Measurements from ENCODE around the gene MUC15. TPM values are rescaled to one million over a fixed set of nuclear protein-coding genes. Genes with fewer than 3 reads are reported as not detected.

The MUC15 gene
- total and polyA plus RNA-seq, 10 of the 15 experiments (the other 5 are each of a cell fraction or from before 2014, with no cell fraction given): 0.03 to 0.86 (median 0.09) TPM; not detected in 6

GRCh38 chr11:26554455-26554854 is 17.6 kb downstream of the MUC15 start:
- POLR2A ChIA-PET: no interaction called here
- SMC1A ChIA-PET (ENCODE audit: uncharacterized antibody, unreplicated experiment): interaction anchor here (1.5 kb wide), 1 partner anchor 29 kb away, joined by 4 read pairs; no protein-coding TSS in a partner anchor
- Histone ChIP-seq H3K27me3 (replicated peaks in 1 of 2; ENCODE audit: control insufficient read depth in 2 of 2, insufficient read depth in 2 of 2, low read length in 1 of 2) (no peaks in the 10 kb centered on the region), H4K20me1 (ENCODE audit: control insufficient read depth, insufficient read depth) (no peaks in the 10 kb centered on the region), H3K9ac (ENCODE audit: control insufficient read depth, insufficient read depth, low read length) (no peak overlapping the region), H3K79me2 (ENCODE audit: control insufficient read depth, insufficient read depth, low read length) (no peaks in the 10 kb centered on the region), H2AFZ (ENCODE audit: control insufficient read depth, low read depth, low read length) (no peak overlapping the region), H3K4me3 (no peak overlapping the region), H3K4me1 (ENCODE audit: control insufficient read depth, insufficient read depth, low read length) (no peaks in the 10 kb centered on the region), H3K36me3 (ENCODE audit: control insufficient read depth in 2 of 2, insufficient read depth in 2 of 2, low read length in 1 of 2) (no peaks in the 10 kb centered on the region), H3K4me2 (ENCODE audit: control insufficient read depth, insufficient read depth) (no peak overlapping the region), H3K27ac (ENCODE audit: control insufficient read depth, insufficient read depth) (no peak overlapping the region), H3K9me3 (replicated peaks; ENCODE audit: control insufficient read depth, insufficient read depth, low read length) (no peaks in the 10 kb centered on the region)
- RAD21 ChIA-PET (ENCODE audit: unreplicated experiment): no interaction called here
- CTCF ChIA-PET: no interaction called here
- in situ Hi-C loops (cut with MboI): loop anchor here (10.0 kb wide), 1 partner anchor 260 kb away; no protein-coding TSS in a partner anchor
- DNase-seq (ENCODE audit: low read depth, low spot score) (no peak), FAIRE-seq (no peak), ATAC-seq (no peak)
- BruUV-seq (replicated peaks): no TSS peak
- TF ChIP-seq POLR2AphosphoS5 (IDR thresholded peaks at IDR 0.05; ENCODE audit: low read length): no peak
- intact Hi-C loops (cut with micrococcal nuclease; ENCODE audit: unreplicated experiment): loop anchor here (5.0 to 10.0 kb wide), 2 partner anchors 78 to 220 kb away; partner anchors contain the start of gene ANO3
- 32% methylated on average over 5 of the region's 5 CpGs for WGBS (ENCODE audit: insufficient coverage, insufficient replicate concordance, low lambda C conversion rate, missing lambda C conversion rate)

GRCh38 chr11:26553182-26553581 is 18.9 kb downstream of the MUC15 start:
- no peaks in the 10 kb centered on the region for H3K36me3 ChIP-seq (ENCODE audit: control insufficient read depth in 2 of 2, insufficient read depth in 2 of 2, low read length in 1 of 2)
- ChIA-PET SMC1A (ENCODE audit: uncharacterized antibody, unreplicated experiment) (interaction anchor here (1.1 to 1.4 kb wide), 3 partner anchors 11 to 20 kb away, joined by 3 to 4 read pairs (median 3); no protein-coding TSS in a partner anchor), RAD21 (ENCODE audit: unreplicated experiment) (no interaction called here), CTCF (interaction anchor here (2.8 to 3.6 kb wide), 2 partner anchors 82 to 255 kb away, joined by 25 to 40 read pairs; no protein-coding TSS in a partner anchor), POLR2A (interaction anchor here (0.7 kb wide), 1 partner anchor 575 kb away, joined by 3 read pairs; no protein-coding TSS in a partner anchor)
- H4K20me1 ChIP-seq (ENCODE audit: control insufficient read depth, insufficient read depth): no peaks in the 10 kb centered on the region
- H2AFZ ChIP-seq (ENCODE audit: control insufficient read depth, low read depth, low read length): no peak overlapping the region
- in situ Hi-C loops (cut with MboI) (loop anchor here (10.0 kb wide), 1 partner anchor 258 kb away; no protein-coding TSS in a partner anchor), intact Hi-C loops (cut with micrococcal nuclease; ENCODE audit: unreplicated experiment) (loop anchor here (5.0 to 10.0 kb wide), 2 partner anchors 79 to 218 kb away; partner anchors contain the start of gene ANO3)
- no peaks in the 10 kb centered on the region for H3K4me1 ChIP-seq (ENCODE audit: control insufficient read depth, insufficient read depth, low read length)
- H3K79me2 ChIP-seq (ENCODE audit: control insufficient read depth, insufficient read depth, low read length): no peaks in the 10 kb centered on the region
- no peak overlapping the region for H3K27ac ChIP-seq (ENCODE audit: control insufficient read depth, insufficient read depth)
- WGBS (ENCODE audit: insufficient coverage, insufficient replicate concordance, low lambda C conversion rate, missing lambda C conversion rate): 24% methylated on average over 2 of the region's 2 CpGs
- no peak for FAIRE-seq
- ATAC-seq: no peak
- H3K27me3 ChIP-seq (replicated peaks in 1 of 2; ENCODE audit: control insufficient read depth in 2 of 2, insufficient read depth in 2 of 2, low read length in 1 of 2): no peaks in the 10 kb centered on the region
- no peak for TF ChIP-seq ZBTB4 (CRISPR knock-in tag; IDR thresholded peaks at IDR 0.05)
- TF ChIP-seq CTCF (IDR thresholded peaks at IDR 0.05 in 2 of 3, conservative IDR thresholded peaks at IDR 0.05 in 1 of 3; ENCODE audit: control insufficient read depth in 2 of 3, extremely low read depth in 1 of 3, insufficient read depth in 1 of 3, low read depth in 3 of 3, low read length in 3 of 3): no peak
- TF ChIP-seq CBX5 (IDR thresholded peaks at IDR 0.05; ENCODE audit: low read depth): no peak
- TF ChIP-seq TARDBP (IDR thresholded peaks at IDR 0.05; ENCODE audit: borderline replicate concordance): no peak
- TF ChIP-seq NKRF (conservative IDR thresholded peaks at IDR 0.05): no peak
- no peak for TF ChIP-seq IKZF2 (IDR thresholded peaks at IDR 0.05)
- TF ChIP-seq SPI1 (IDR thresholded peaks at IDR 0.05; ENCODE audit: borderline replicate concordance, insufficient read depth, low read depth, low read length): no peak
- no peak for TF ChIP-seq SP1 (IDR thresholded peaks at IDR 0.05; ENCODE audit: low read depth, low read length)
- H3K4me2 ChIP-seq (ENCODE audit: control insufficient read depth, insufficient read depth): no peak overlapping the region
- no peaks in the 10 kb centered on the region for H3K9me3 ChIP-seq (replicated peaks; ENCODE audit: control insufficient read depth, insufficient read depth, low read length)
- DNase-seq (ENCODE audit: low read depth, low spot score): no peak
- BruUV-seq (replicated peaks): no TSS peak
- no peak overlapping the region for H3K9ac ChIP-seq (ENCODE audit: control insufficient read depth, insufficient read depth, low read length)
- no peak overlapping the region for H3K4me3 ChIP-seq
